Fibroblast of lung (primary cell): ENCODE data around the gene KPNA6. TPM values are rescaled to one million over a fixed set of nuclear protein-coding genes. Genes with fewer than 3 reads are reported as not detected.

Experiments used
- DNase-seq, 2 donors: peaks; one replicate each; pipeline versions ENCODE4 v3.0.0 to v3.0.0-alpha.2; 2010; ENCODE audit warnings: low read depth in 2 of 2
- H2AFZ ChIP-seq: 2 replicates; pipeline ENCODE4 v1.5.1; 2012; ENCODE audit warnings: low read length, control low read depth, inconsistent platforms
- H3K27ac ChIP-seq: 2 replicates; pipeline ENCODE4 v1.5.1; 2011; ENCODE audit warnings: low read length, control low read depth; ENCODE audit not compliant: insufficient read depth
- H3K27me3 ChIP-seq: 2 replicates; pipeline ENCODE4 v1.5.1; 2011; ENCODE audit warnings: mild to moderate bottlenecking, low read length; ENCODE audit not compliant: control insufficient read depth, insufficient read depth
- H3K36me3 ChIP-seq: 2 replicates; pipeline ENCODE4 v1.5.1; 2011; ENCODE audit warnings: low read length; ENCODE audit not compliant: control insufficient read depth, insufficient read depth
- H3K4me1 ChIP-seq: 2 replicates; pipeline ENCODE4 v1.5.1; 2011; ENCODE audit warnings: low read length; ENCODE audit not compliant: control insufficient read depth, insufficient read depth; ENCODE audit errors: extremely low read depth
- H3K4me2 ChIP-seq: 2 replicates; pipeline ENCODE4 v1.5.1; 2011; ENCODE audit warnings: low read length, control low read depth; ENCODE audit not compliant: insufficient read depth; ENCODE audit errors: extremely low read depth
- H3K4me3 ChIP-seq, 4 experiments: fragments of 200-600 bp in 1 of 4; sonication (generic) in 1 of 4; replicated peaks in 1 of 4; 2 replicates each; pipeline ENCODE4 v1.5.1; 2011 to 2016; ENCODE audit warnings: low read length in 4 of 4, low read depth in 3 of 4, mild to moderate bottlenecking in 3 of 4, control low read depth in 2 of 4, inconsistent platforms in 1 of 4, mixed read lengths in 1 of 4; ENCODE audit not compliant: insufficient read depth in 1 of 4; ENCODE audit errors: control extremely low read depth in 1 of 4
- H3K79me2 ChIP-seq: 2 replicates; pipeline ENCODE4 v1.5.1; 2012; ENCODE audit warnings: mild to moderate bottlenecking, low read length, inconsistent platforms; ENCODE audit not compliant: control insufficient read depth, insufficient read depth
- H3K9ac ChIP-seq: 2 replicates; pipeline ENCODE4 v1.5.1; 2011; ENCODE audit warnings: mild to moderate bottlenecking, low read length, control low read depth; ENCODE audit not compliant: insufficient read depth
- H3K9me3 ChIP-seq: 2 replicates; pipeline ENCODE4 v1.5.1; 2012; ENCODE audit warnings: low read depth, low read length; ENCODE audit not compliant: control insufficient read depth, insufficient read depth
- H4K20me1 ChIP-seq: 2 replicates; pipeline ENCODE4 v1.5.1; 2011; ENCODE audit warnings: low read length; ENCODE audit not compliant: control insufficient read depth, insufficient read depth; ENCODE audit errors: extremely low read depth
- EZH2 ChIP-seq: IDR thresholded peaks from 2 replicates; pipeline ENCODE4 v1.5.1; 2012; ENCODE audit warnings: low read length, control low read depth, mild to moderate bottlenecking; ENCODE audit errors: missing control alignments
- polyA plus RNA-seq, 2 donors: library from polyadenylated mRNA; depleted of rRNA in 1 of 2; stranded (reverse) in 1 of 2; unstranded in 1 of 2; fragments of >200 nt; gene quantifications; 2 replicates each; pipeline ENCODE4 v1.2.1, GENCODE V29; 2011 to 2012; ENCODE audit warnings: missing spikeins in 1 of 2
- total RNA-seq: library from RNA; depleted of rRNA; stranded (reverse); fragments of >200 nt; gene quantifications from 2 replicates; pipeline ENCODE4 v1.2.1, GENCODE V29; 2014
- TF ChIP-seq, protein P1 (sequence below), 2 donors: IDR thresholded peaks in 1 of 2; conservative IDR thresholded peaks in 1 of 2; 1 replicate in 1 of 2; 2 replicates in 1 of 2; pipeline ENCODE4 v1.5.1; 2011 to 2012; ENCODE audit warnings: low read length in 2 of 2, control low read depth in 1 of 2, inconsistent platforms in 1 of 2, low read depth in 1 of 2, mild to moderate bottlenecking in 1 of 2

KPNA6 gene
- total and polyA plus RNA-seq, 2 donors (not counting 1 experiment from before 2014, with no cell fraction given) = 40.1 to 48.5 TPM

GRCh38 chr1:32179193-32179442, 71.3 kb downstream of the KPNA6 start:
- Histone ChIP-seq H3K4me1 (peaks cover 11% of the 10 kb centered on the region), H3K4me3 (peak overlapping the region; percentile 35 to 86 (median 61))
- TF ChIP-seq, protein P1, sequence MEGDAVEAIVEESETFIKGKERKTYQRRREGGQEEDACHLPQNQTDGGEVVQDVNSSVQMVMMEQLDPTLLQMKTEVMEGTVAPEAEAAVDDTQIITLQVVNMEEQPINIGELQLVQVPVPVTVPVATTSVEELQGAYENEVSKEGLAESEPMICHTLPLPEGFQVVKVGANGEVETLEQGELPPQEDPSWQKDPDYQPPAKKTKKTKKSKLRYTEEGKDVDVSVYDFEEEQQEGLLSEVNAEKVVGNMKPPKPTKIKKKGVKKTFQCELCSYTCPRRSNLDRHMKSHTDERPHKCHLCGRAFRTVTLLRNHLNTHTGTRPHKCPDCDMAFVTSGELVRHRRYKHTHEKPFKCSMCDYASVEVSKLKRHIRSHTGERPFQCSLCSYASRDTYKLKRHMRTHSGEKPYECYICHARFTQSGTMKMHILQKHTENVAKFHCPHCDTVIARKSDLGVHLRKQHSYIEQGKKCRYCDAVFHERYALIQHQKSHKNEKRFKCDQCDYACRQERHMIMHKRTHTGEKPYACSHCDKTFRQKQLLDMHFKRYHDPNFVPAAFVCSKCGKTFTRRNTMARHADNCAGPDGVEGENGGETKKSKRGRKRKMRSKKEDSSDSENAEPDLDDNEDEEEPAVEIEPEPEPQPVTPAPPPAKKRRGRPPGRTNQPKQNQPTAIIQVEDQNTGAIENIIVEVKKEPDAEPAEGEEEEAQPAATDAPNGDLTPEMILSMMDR (conservative IDR thresholded peaks at IDR 0.05 in 1 of 2, IDR thresholded peaks at IDR 0.05 in 1 of 2; ENCODE audit: low read depth in 1 of 2, low read length in 2 of 2) = no peak
- no peak for TF ChIP-seq EZH2

GRCh38 chr1:32179443-32180185, 71.8 kb downstream of the KPNA6 start, which contains the start of gene TXLNA:
TXLNA (plus strand) TSS chr1:32179675; CDS start chr1:32180346, 671 bp downstream.
- TF ChIP-seq, protein P1 (conservative IDR thresholded peaks at IDR 0.05 in 1 of 2, IDR thresholded peaks at IDR 0.05 in 1 of 2; ENCODE audit: low read depth in 1 of 2, low read length in 2 of 2) = no peak
- TF ChIP-seq EZH2 = no peak
- H4K20me1 ChIP-seq = no peaks in the 10 kb centered on the region
- H3K27me3 ChIP-seq = no peaks in the 10 kb centered on the region
- peaks cover 11% of the 10 kb centered on the region for H3K4me1 ChIP-seq
- H3K36me3 ChIP-seq = peaks cover 12% of the 10 kb centered on the region
- peak within 1 kb of the TSS; percentile 68 for H3K9ac ChIP-seq
- H3K4me3 ChIP-seq = peak within 1 kb of the TSS; percentile 42 to 86 (median 70)
- H2AFZ ChIP-seq = peak within 1 kb of the TSS; percentile 92
- H3K4me2 ChIP-seq = peak within 1 kb of the TSS; percentile 99
- H3K27ac ChIP-seq = peak within 1 kb of the TSS; percentile 96
- peaks cover 41% of the 10 kb centered on the region for H3K79me2 ChIP-seq
- no peaks in the 10 kb centered on the region for H3K9me3 ChIP-seq
- peak; percentile 92 for DNase-seq

More at GRCh38 chr1:32179193-32179442, 71.3 kb downstream of the KPNA6 start:
- Histone ChIP-seq H3K9me3 (no peaks in the 10 kb centered on the region), H3K9ac (peak overlapping the region; percentile 68), H3K36me3 (peaks cover 7% of the 10 kb centered on the region), H2AFZ (peak overlapping the region; percentile 92), H3K27ac (peak overlapping the region; percentile 96), H3K27me3 (no peaks in the 10 kb centered on the region), H4K20me1 (no peaks in the 10 kb centered on the region), H3K4me2 (peak overlapping the region; percentile 87), H3K79me2 (peaks cover 36% of the 10 kb centered on the region)
- DNase-seq = no peak

DNA sequence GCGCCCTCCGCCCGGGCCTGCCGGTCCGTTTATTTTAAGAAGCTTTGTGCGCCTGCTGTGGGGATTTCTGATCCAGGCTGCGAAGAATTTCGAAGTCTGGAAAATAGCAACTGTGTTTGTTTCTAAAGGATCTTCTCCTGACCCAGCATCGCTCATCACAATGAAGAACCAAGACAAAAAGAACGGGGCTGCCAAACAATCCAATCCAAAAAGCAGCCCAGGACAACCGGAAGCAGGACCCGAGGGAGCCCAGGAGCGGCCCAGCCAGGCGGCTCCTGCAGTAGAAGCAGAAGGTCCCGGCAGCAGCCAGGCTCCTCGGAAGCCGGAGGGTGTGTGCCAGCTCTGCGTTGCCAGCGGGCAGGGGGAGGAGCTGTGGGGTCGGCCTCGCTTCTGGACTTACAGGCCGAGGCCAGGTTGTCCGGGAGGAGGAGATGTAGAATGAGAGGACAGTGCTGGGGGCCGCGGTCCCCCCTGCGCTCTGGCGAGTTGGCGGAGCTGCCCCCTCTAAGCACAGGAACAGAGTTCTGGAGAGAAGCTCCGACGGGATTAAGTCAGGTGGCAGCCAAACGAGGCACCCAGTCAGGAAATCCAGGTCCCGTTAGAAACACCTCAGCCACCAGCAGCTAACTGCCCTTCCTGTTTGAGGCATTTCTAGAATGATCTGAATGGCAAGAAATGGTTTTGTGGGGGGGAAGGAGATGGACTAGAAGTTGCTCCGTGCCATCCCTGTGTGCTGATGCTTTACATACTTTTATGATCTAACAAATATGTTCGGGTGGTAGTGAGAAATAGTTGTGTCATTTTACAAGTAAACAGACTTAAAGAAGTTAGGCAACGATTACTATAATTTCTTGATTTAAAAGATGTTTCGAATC, 72.6 kb downstream of the KPNA6 start:
- H4K20me1 ChIP-seq = no peaks in the 10 kb centered on the region
- peak overlapping the region; percentile 96 for H3K27ac ChIP-seq
- H2AFZ ChIP-seq = no peak overlapping the region
- peaks cover 47% of the 10 kb centered on the region for H3K79me2 ChIP-seq
- H3K4me1 ChIP-seq = peaks cover 11% of the 10 kb centered on the region
- H3K27me3 ChIP-seq = no peaks in the 10 kb centered on the region
- H3K36me3 ChIP-seq = peaks cover 14% of the 10 kb centered on the region
- peak overlapping the region; percentile 42 to 86 (median 70) for H3K4me3 ChIP-seq
- no peaks in the 10 kb centered on the region for H3K9me3 ChIP-seq
- peak overlapping the region; percentile 99 for H3K4me2 ChIP-seq
- TF ChIP-seq EZH2 = no peak
- TF ChIP-seq, protein P1 (conservative IDR thresholded peaks at IDR 0.05 in 1 of 2, IDR thresholded peaks at IDR 0.05 in 1 of 2; ENCODE audit: low read depth in 1 of 2, low read length in 2 of 2) = no peak
- H3K9ac ChIP-seq = peak overlapping the region; percentile 68
- DNase-seq = peak; percentile 50 to 52
